ENCODE data around the gene SRM. TPM values are rescaled to one million over a fixed set of nuclear protein-coding genes. Genes with fewer than 3 reads are reported as not detected.
"Not testable (repeated sequence)": the region's sequence is repeated elsewhere in the genome, so short reads cannot be mapped to it uniquely, and the experiment has no call there.

Gene SRM
- polyA plus RNA-seq, 2 donors = 58.4 to 65.2 TPM

- no peaks in the 10 kb centered on the region for H3K9me3 ChIP-seq (ENCODE audit: control insufficient read depth in 2 of 2, insufficient read depth in 1 of 2, low read depth in 1 of 2, low read length in 1 of 2)
- no peaks in the 10 kb centered on the region for H3K36me3 ChIP-seq (ENCODE audit: control insufficient read depth in 2 of 2, insufficient read depth in 2 of 2, low read length in 1 of 2)
- H3K4me1 ChIP-seq (ENCODE audit: control insufficient read depth in 2 of 2, insufficient read depth in 2 of 2, low read length in 1 of 2) = peaks cover 0 to 3% of the 10 kb centered on the region in 2 donors
- H3K27me3 ChIP-seq (ENCODE audit: control insufficient read depth in 1 of 2, insufficient read depth in 2 of 2, low read length in 2 of 2) = no peaks in the 10 kb centered on the region
- H3K4me3 ChIP-seq (ENCODE audit: low read depth in 1 of 2, low read length in 2 of 2) = no peak overlapping the region
- 67 to 71% methylated on average over 2 of the region's 2 CpGs for WGBS, 2 donors
- H3K27ac ChIP-seq (ENCODE audit: low read depth in 2 of 2, low read length in 1 of 2) = no peak overlapping the region
Measured at GRCh38 chr1:11039351-11040104, 20.3 kb downstream of the SRM start.

DNA sequence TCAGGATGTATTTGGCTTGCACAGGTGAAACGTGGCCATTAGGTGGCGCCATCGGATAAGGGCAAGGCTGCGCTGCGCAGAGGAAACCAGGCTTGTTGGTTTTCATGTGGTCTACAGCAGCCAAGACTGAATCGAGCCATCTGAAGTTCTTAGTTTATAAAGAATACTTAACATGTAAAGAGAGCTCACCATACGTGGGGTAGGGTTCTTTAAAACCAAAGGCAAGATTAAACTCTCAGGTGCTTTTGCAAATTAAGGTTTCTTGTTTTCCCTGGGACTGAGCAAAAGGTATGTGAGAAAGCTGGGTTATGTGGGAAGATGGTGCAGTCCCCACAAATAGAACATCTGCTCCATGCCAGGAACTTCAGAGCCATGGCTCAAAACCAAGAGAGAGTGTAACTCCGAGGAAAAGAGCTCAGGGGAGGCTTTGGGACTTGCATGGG is 22.1 kb downstream of the SRM start:
- Histone ChIP-seq H3K4me3 (ENCODE audit: low read depth in 1 of 2, low read length in 2 of 2) (no peak overlapping the region), H3K36me3 (ENCODE audit: control insufficient read depth in 2 of 2, insufficient read depth in 2 of 2, low read length in 1 of 2) (no peaks in the 10 kb centered on the region), H3K9me3 (ENCODE audit: control insufficient read depth in 2 of 2, insufficient read depth in 1 of 2, low read depth in 1 of 2, low read length in 1 of 2) (no peaks in the 10 kb centered on the region), H3K27ac (ENCODE audit: low read depth in 2 of 2, low read length in 1 of 2) (no peak overlapping the region), H3K27me3 (ENCODE audit: control insufficient read depth in 1 of 2, insufficient read depth in 2 of 2, low read length in 2 of 2) (no peaks in the 10 kb centered on the region), H3K4me1 (ENCODE audit: control insufficient read depth in 2 of 2, insufficient read depth in 2 of 2, low read length in 1 of 2) (peaks cover 0 to 3% of the 10 kb centered on the region in 2 donors)
- 0 to 1% methylated on average over 8 of the region's 8 CpGs for WGBS, 2 donors

DNA sequence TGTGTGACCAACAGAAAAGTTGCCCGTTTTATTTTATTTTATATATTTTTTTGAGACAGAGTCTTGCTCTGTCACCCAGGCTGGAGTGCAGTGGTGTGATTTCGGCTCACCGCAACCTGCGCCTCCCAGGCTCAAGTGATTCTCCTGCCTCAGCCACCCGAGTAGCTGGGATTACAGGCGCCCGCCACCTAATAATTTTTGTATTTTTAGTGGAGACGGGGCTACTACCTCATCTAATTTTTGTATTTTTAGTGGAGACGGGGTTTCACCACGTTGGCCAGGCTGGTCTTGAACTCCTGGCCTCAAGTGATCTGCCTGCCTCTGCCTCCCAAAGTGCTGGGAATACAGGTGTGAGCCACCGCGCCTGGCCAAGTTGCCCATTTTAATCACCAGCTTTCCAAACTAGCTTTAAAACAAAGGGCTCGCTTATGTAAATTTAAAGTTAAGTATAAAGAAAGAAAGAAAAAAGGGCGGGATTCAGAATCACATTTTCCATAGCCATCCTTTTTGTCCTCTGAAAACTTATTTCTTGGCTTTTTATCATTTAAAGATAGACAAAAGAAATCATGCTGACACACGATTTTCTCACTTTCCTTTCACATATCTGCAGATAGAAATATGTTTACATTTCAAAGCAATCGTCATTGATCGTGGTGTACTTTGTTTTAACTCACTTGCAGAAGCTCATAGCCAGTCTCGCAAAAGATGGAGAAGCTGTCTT is 22.6 kb downstream of the SRM start:
- H3K9me3 ChIP-seq (ENCODE audit: control insufficient read depth in 2 of 2, insufficient read depth in 1 of 2, low read depth in 1 of 2, low read length in 1 of 2); H3K4me3 ChIP-seq (ENCODE audit: low read depth in 1 of 2, low read length in 2 of 2); H3K4me1 ChIP-seq (ENCODE audit: control insufficient read depth in 2 of 2, insufficient read depth in 2 of 2, low read length in 1 of 2); H3K27ac ChIP-seq (ENCODE audit: low read depth in 2 of 2, low read length in 1 of 2); H3K27me3 ChIP-seq (ENCODE audit: control insufficient read depth in 1 of 2, insufficient read depth in 2 of 2, low read length in 2 of 2); H3K36me3 ChIP-seq (ENCODE audit: control insufficient read depth in 2 of 2, insufficient read depth in 2 of 2, low read length in 1 of 2): not testable (repeated sequence)
- 53 to 56% methylated on average over 18 of the region's 18 CpGs for WGBS, 2 donors

DNA sequence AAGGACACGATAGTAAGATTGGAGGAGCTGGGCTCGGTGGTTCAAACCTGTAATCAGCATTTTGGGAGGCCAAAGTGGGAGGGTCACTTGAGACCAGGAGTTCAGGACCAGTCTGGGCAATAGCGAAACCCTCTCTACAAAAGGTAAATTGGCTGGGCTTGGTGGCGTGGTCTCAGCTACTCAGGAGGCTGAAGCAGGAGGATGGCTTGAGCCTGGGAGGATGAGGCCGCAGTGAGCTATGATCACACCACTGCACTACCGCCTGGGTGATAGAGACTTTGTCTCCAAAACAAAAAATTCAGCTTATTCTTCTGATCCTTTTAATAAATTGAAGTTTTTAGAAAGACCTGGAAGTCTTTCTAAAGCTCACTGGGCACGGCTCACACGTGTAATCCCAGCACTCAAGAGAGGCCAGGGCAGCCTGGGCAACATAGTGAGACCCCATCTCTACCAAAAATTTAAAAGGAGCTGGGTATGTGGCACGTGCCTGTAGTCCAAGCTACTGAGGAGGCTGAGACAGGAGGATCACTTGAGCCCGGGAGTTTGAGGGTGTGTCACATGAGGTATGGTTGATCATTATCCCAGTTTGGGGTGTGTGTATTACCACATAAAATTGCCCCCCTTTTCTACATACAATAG is 28.1 kb downstream of the SRM start:
- H3K36me3 ChIP-seq (ENCODE audit: control insufficient read depth in 2 of 2, insufficient read depth in 2 of 2, low read length in 1 of 2) = peaks cover 0 to 3% of the 10 kb centered on the region in 2 donors
- no peak overlapping the region for H3K27ac ChIP-seq (ENCODE audit: low read depth in 2 of 2, low read length in 1 of 2)
- H3K4me1 ChIP-seq (ENCODE audit: control insufficient read depth in 2 of 2, insufficient read depth in 2 of 2, low read length in 1 of 2) = no peaks in the 10 kb centered on the region
- H3K9me3 ChIP-seq (ENCODE audit: control insufficient read depth in 2 of 2, insufficient read depth in 1 of 2, low read depth in 1 of 2, low read length in 1 of 2) = no peaks in the 10 kb centered on the region
- H3K27me3 ChIP-seq (ENCODE audit: control insufficient read depth in 1 of 2, insufficient read depth in 2 of 2, low read length in 2 of 2) = no peaks in the 10 kb centered on the region
- H3K4me3 ChIP-seq (ENCODE audit: low read depth in 1 of 2, low read length in 2 of 2) = no peak overlapping the region
- 90 to 92% methylated on average over 10 of the region's 10 CpGs for WGBS, 2 donors

- Histone ChIP-seq H3K9me3 (ENCODE audit: control insufficient read depth in 2 of 2, insufficient read depth in 1 of 2, low read depth in 1 of 2, low read length in 1 of 2) (no peaks in the 10 kb centered on the region), H3K27me3 (ENCODE audit: control insufficient read depth in 1 of 2, insufficient read depth in 2 of 2, low read length in 2 of 2) (no peaks in the 10 kb centered on the region), H3K4me1 (ENCODE audit: control insufficient read depth in 2 of 2, insufficient read depth in 2 of 2, low read length in 1 of 2) (no peaks in the 10 kb centered on the region), H3K4me3 (ENCODE audit: low read depth in 1 of 2, low read length in 2 of 2) (no peak overlapping the region), H3K27ac (ENCODE audit: low read depth in 2 of 2, low read length in 1 of 2) (no peak overlapping the region), H3K36me3 (ENCODE audit: control insufficient read depth in 2 of 2, insufficient read depth in 2 of 2, low read length in 1 of 2) (peaks cover 0 to 7% of the 10 kb centered on the region in 2 donors)
- 88 to 90% methylated on average over 9 of the region's 9 CpGs for WGBS, 2 donors
Measured at GRCh38 chr1:11030865-11031264, 29.0 kb downstream of the SRM start.

- no peaks in the 10 kb centered on the region for H3K9me3 ChIP-seq (ENCODE audit: control insufficient read depth in 2 of 2, insufficient read depth in 1 of 2, low read depth in 1 of 2, low read length in 1 of 2)
- H3K27ac ChIP-seq (ENCODE audit: low read depth in 2 of 2, low read length in 1 of 2) = no peak overlapping the region
- H3K36me3 ChIP-seq (ENCODE audit: control insufficient read depth in 2 of 2, insufficient read depth in 2 of 2, low read length in 1 of 2) = peaks cover 4 to 10% of the 10 kb centered on the region in 2 donors
- H3K4me1 ChIP-seq (ENCODE audit: control insufficient read depth in 2 of 2, insufficient read depth in 2 of 2, low read length in 1 of 2) = no peaks in the 10 kb centered on the region
- no peak overlapping the region for H3K4me3 ChIP-seq (ENCODE audit: low read depth in 1 of 2, low read length in 2 of 2)
- WGBS, 2 donors = 91 to 98% methylated on average over 3 of the region's 3 CpGs
- no peaks in the 10 kb centered on the region for H3K27me3 ChIP-seq (ENCODE audit: control insufficient read depth in 1 of 2, insufficient read depth in 2 of 2, low read length in 2 of 2)
Measured at GRCh38 chr1:11028018-11028417, 31.8 kb downstream of the SRM start.

- H3K4me1 ChIP-seq (ENCODE audit: control insufficient read depth in 2 of 2, insufficient read depth in 2 of 2, low read length in 1 of 2) = no peaks in the 10 kb centered on the region
- no peaks in the 10 kb centered on the region for H3K27me3 ChIP-seq (ENCODE audit: control insufficient read depth in 1 of 2, insufficient read depth in 2 of 2, low read length in 2 of 2)
- no peak overlapping the region for H3K4me3 ChIP-seq (ENCODE audit: low read depth in 1 of 2, low read length in 2 of 2)
- WGBS, 2 donors = 67 to 70% methylated on average over 6 of the region's 6 CpGs
- H3K36me3 ChIP-seq (ENCODE audit: control insufficient read depth in 2 of 2, insufficient read depth in 2 of 2, low read length in 1 of 2) = peaks cover 4 to 12% of the 10 kb centered on the region in 2 donors
- no peak overlapping the region for H3K27ac ChIP-seq (ENCODE audit: low read depth in 2 of 2, low read length in 1 of 2)
- H3K9me3 ChIP-seq (ENCODE audit: control insufficient read depth in 2 of 2, insufficient read depth in 1 of 2, low read depth in 1 of 2, low read length in 1 of 2) = no peaks in the 10 kb centered on the region
Measured at GRCh38 chr1:11027316-11027715, 32.5 kb downstream of the SRM start.

GRCh38 chr1:11026903-11027302 is 32.9 kb downstream of the SRM start:
- Histone ChIP-seq H3K27ac (ENCODE audit: low read depth in 2 of 2, low read length in 1 of 2) (no peak overlapping the region), H3K9me3 (ENCODE audit: control insufficient read depth in 2 of 2, insufficient read depth in 1 of 2, low read depth in 1 of 2, low read length in 1 of 2) (no peaks in the 10 kb centered on the region), H3K36me3 (ENCODE audit: control insufficient read depth in 2 of 2, insufficient read depth in 2 of 2, low read length in 1 of 2) (peaks cover 4 to 15% of the 10 kb centered on the region in 2 donors), H3K4me3 (ENCODE audit: low read depth in 1 of 2, low read length in 2 of 2) (no peak overlapping the region), H3K4me1 (ENCODE audit: control insufficient read depth in 2 of 2, insufficient read depth in 2 of 2, low read length in 1 of 2) (no peaks in the 10 kb centered on the region), H3K27me3 (ENCODE audit: control insufficient read depth in 1 of 2, insufficient read depth in 2 of 2, low read length in 2 of 2) (no peaks in the 10 kb centered on the region)
- 91 to 93% methylated on average over 5 of the region's 5 CpGs for WGBS, 2 donors

GRCh38 chr1:11026052-11026451 is 33.8 kb downstream of the SRM start:
- Histone ChIP-seq H3K4me1 (ENCODE audit: control insufficient read depth in 2 of 2, insufficient read depth in 2 of 2, low read length in 1 of 2) (no peaks in the 10 kb centered on the region), H3K27ac (ENCODE audit: low read depth in 2 of 2, low read length in 1 of 2) (no peak overlapping the region), H3K4me3 (ENCODE audit: low read depth in 1 of 2, low read length in 2 of 2) (no peak overlapping the region), H3K9me3 (ENCODE audit: control insufficient read depth in 2 of 2, insufficient read depth in 1 of 2, low read depth in 1 of 2, low read length in 1 of 2) (no peaks in the 10 kb centered on the region), H3K36me3 (ENCODE audit: control insufficient read depth in 2 of 2, insufficient read depth in 2 of 2, low read length in 1 of 2) (peaks cover 4 to 22% of the 10 kb centered on the region in 2 donors), H3K27me3 (ENCODE audit: control insufficient read depth in 1 of 2, insufficient read depth in 2 of 2, low read length in 2 of 2) (no peaks in the 10 kb centered on the region)
- 45 to 64% methylated on average over 1 of the region's 1 CpG for whole genome bisulfite sequencing, 2 donors

All from esophagus (tissue), 2 donors.